AG10803 (cell line): Measurements from ENCODE around the gene LRRC15.

Experiments
- DNase-seq: peaks from one replicate; pipeline ENCODE4 v3.0.0; 2010; ENCODE audit warnings: low read depth
- H3K4me3 ChIP-seq: 2 replicates; pipeline ENCODE4 v1.5.1; 2011; ENCODE audit warnings: mild to moderate bottlenecking, low read length, control low read depth
- TF ChIP-seq, protein P1 (sequence below): conservative IDR thresholded peaks from 2 replicates; pipeline ENCODE4 v1.5.1; 2011; ENCODE audit warnings: mild to moderate bottlenecking, low read length, control low read depth, inconsistent platforms

Gene LRRC15

DNA sequence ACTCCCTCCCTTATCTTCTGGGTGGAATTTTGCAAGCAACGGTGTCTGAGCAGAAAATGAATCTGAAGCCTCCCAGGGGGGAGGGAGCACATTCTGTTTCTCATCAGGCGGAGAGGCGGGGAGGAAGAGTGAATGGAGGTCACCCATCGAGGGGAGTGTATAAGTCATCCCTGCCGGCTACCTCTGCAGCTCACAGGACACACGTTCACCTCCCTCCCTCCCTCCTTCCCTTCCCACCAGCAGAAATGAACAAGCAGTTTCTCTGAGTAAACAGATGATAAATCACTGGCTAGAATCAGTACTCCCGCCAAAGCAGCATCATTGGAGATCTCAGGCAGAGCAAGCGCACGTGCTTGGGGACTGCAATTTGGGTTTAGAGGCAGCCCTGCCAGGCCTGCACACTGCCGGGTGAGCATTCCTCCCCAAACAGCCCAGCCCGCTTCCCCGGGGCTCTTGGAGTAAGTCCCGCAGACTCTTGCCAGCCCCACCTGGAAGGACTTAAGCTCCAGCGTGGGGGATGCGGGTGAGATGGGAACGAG, 56.7 kb downstream of the LRRC15 start:
- TF ChIP-seq, protein P1, sequence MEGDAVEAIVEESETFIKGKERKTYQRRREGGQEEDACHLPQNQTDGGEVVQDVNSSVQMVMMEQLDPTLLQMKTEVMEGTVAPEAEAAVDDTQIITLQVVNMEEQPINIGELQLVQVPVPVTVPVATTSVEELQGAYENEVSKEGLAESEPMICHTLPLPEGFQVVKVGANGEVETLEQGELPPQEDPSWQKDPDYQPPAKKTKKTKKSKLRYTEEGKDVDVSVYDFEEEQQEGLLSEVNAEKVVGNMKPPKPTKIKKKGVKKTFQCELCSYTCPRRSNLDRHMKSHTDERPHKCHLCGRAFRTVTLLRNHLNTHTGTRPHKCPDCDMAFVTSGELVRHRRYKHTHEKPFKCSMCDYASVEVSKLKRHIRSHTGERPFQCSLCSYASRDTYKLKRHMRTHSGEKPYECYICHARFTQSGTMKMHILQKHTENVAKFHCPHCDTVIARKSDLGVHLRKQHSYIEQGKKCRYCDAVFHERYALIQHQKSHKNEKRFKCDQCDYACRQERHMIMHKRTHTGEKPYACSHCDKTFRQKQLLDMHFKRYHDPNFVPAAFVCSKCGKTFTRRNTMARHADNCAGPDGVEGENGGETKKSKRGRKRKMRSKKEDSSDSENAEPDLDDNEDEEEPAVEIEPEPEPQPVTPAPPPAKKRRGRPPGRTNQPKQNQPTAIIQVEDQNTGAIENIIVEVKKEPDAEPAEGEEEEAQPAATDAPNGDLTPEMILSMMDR, result no peak
- H3K4me3 ChIP-seq, result no peak overlapping the region
- peak; percentile 80 for DNase-seq

DNA sequence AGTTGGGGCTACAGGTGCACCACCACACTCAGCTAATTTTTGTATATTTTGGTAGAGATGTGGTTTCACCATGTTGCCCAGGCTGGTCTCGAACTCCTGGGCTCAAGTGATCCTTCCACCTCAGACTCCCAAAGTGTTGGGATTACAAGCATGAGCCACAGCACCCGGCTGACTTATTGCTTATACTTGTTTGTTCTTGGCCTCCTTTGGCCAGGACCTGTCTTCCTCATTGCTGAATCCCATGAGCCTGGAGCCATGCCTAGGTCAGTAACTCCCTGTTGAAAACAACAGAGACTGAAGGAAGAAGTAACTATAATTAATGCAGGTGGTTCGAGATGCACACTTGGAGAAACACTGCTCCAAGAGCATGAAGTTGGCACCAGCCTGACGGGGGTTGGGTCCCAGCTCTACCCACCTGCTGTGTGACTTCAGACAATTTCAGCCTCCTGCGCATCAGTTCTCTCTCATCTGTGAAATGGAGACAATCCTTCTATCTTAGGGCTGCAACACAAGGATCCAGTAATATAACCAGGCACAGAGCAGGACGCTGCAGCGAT, 57.3 kb downstream of the LRRC15 start:
- TF ChIP-seq, protein P1, result no peak
- no peak for DNase-seq
- no peak overlapping the region for H3K4me3 ChIP-seq

DNA sequence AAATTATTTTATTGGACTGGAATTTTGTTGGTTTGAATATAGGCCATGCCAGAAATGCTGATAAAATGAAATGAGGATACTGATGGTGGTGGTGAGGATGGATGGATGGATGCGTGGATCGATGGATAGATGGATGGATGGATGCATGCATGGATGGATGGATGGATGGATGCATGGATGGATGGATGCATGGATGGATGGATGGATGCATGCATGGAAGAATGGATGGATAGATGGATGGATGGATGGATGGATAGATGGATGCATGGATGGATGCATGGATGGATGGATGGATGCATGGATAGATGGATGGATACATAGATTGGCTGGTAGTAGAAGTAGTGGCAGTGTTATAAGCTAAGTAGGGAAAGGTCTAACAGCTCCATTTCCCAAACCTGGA, 58.5 kb downstream of the LRRC15 start:
- H3K4me3 ChIP-seq, result no peak overlapping the region
- no peak for DNase-seq
- TF ChIP-seq, protein P1, result no peak

DNA sequence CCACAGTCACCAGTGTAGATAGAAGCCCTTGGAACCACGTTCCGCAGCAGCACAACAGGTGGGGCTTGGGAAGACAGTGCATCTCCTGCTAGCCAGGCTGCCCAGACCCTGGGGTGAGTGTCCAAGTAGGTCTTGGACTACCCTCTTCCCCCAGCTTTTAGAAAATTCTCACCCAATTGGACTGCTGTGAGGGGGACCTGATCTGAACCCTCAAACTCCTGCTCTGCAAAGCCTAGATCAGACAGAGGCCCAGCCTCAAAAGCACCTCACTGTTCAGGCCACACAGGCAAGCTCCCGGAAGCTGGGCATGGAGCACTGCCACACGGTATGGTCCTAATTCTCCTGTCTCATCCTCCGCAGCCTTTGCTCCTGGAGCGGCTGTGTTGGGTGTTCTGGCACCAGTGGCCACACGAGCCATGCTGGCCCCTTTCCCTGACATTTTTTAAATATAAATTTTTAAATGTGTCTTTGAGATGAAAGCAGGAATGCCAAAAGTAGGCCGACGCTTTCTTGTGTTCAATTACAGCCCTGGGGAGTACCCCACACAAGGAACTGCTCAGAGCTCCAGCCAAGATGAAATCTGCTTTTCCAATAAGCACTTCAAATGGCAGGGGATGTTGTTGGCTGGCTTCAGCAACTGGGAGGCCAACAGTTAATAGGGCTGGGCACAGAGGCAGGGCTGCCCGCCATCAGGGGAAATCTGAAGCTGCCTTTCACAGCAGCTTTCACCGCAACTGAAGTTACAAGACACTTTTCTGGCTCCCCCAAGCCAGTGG, 59.3 kb downstream of the LRRC15 start:
- no peak overlapping the region for H3K4me3 ChIP-seq
- no peak for DNase-seq
- TF ChIP-seq, protein P1, result no peak

DNA sequence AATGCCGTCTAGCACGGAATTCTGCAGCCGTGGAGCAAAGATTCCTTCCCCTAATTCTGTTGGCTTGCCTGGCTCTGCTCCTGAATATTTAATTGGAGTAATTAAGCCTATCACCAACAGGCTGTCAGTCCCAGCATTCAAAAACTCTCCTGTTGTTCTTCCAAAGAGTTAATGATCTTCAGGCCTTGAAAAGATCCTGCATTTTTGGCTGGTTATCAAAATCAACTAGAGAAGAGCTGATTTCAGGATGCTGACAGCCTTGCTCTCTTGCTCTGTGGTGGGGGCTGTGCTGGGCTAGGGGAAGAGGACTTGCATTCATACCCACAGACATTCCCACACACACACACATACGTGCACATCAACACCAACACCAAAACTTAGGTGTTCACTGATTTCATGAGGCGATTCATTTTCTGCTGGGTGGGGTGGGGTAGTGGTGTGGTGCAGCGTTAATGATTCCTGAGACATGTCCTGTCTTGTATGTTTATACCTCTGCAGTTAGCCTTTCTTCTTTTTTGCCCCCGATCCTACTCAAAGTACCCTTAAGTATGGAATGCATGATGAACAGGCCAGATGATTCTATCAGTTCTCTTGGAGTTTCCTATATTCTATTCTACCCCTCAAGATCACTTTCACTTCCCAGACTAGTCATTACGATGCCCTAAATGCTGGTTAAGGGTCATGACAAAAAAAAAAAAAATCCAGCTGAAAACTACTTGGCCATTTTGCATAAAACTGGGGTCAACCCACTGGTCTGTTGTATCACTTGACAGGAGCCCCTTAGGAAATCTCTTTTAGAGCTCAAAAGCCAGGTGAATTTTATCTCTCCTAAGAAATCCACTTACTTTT, 60.7 kb downstream of the LRRC15 start:
- H3K4me3 ChIP-seq, result no peak overlapping the region
- DNase-seq, result no peak
- TF ChIP-seq, protein P1, result no peak

DNA sequence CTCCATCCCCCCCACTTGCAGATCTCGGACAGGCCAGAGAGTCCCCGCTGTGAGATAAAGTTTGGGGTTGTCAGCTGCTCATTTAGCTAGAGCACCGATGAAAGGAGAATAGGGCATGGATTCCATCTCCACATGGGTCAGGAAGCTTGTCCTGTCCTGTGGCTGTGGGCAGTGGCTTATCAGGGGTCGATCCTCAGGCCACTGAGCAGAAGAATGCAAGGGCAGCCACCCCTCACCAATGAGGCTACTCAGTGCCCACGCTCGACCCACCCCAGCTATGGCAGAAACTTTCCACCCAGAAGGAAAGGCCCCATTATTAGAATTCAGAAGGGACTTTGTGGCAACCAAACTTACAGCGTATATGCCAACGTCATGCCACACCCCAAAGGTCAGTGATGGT, 61.7 kb downstream of the LRRC15 start:
- no peak overlapping the region for H3K4me3 ChIP-seq
- no peak for DNase-seq
- TF ChIP-seq, protein P1, result no peak
